H1 (cell line): ENCODE results near the gene DUSP1. TPM values are rescaled to one million over a fixed set of nuclear protein-coding genes. Genes with fewer than 3 reads are reported as not detected.
"Not testable (repeated sequence)": the region's sequence is repeated elsewhere in the genome, so short reads cannot be mapped to it uniquely, and the experiment has no call there.

Experiments
- CTCF ChIA-PET: fragments of 300-600 bp; sonication (Branson Sonifier 250); formaldehyde crosslinking; loops from one replicate; lab custom pipeline; 2021; ENCODE audit not compliant: partially characterized antibody; lab: Charles Lee
- POLR2A ChIA-PET: fragments of 300-600 bp; sonication (Branson Sonifier 250); formaldehyde crosslinking; loops from one replicate; lab custom pipeline; 2021; ENCODE audit warnings: inconsistent platforms; ENCODE audit not compliant: partially characterized antibody; lab: Charles Lee
- DNase-seq, 2 experiments: peaks; one replicate each; pipeline versions ENCODE4 v3.0.0 to v3.0.0-alpha.2; 2010 to 2022; ENCODE audit warnings: low spot score in 2 of 2, low read depth in 1 of 2, mixed read lengths in 1 of 2
- FAIRE-seq: peaks from 2 replicates; lab custom pipeline; 2011; peaks lifted over from hg19 to GRCh38; lab: Jason Lieb, UNC
- H2AFZ ChIP-seq: 2 replicates; pipeline ENCODE4 v1.8.1; 2012; ENCODE audit warnings: low read length, inconsistent platforms
- H2AK5ac ChIP-seq: 2 replicates; pipeline ENCODE4 v1.6.1; 2013; ENCODE audit warnings: low read depth, low read length
- H2BK120ac ChIP-seq: replicated peaks from 2 replicates; pipeline ENCODE3; 2013; ENCODE audit warnings: low read depth, low read length, inconsistent platforms
- H2BK12ac ChIP-seq: 2 replicates; pipeline ENCODE4 v1.6.1; 2013; ENCODE audit warnings: low read depth, low read length
- H2BK15ac ChIP-seq: 2 replicates; pipeline ENCODE4 v1.6.1; 2013; ENCODE audit warnings: low read length
- H2BK20ac ChIP-seq: 2 replicates; pipeline ENCODE4 v1.6.1; 2013; ENCODE audit warnings: low read length
- H2BK5ac ChIP-seq: 2 replicates; pipeline ENCODE4 v1.6.1; 2013; ENCODE audit warnings: low read depth, low read length
- H3K14ac ChIP-seq: 2 replicates; pipeline ENCODE4 v1.6.1; 2013; ENCODE audit warnings: inconsistent platforms; ENCODE audit not compliant: insufficient read length
- H3K18ac ChIP-seq: 2 replicates; pipeline ENCODE4 v1.6.1; 2013; ENCODE audit warnings: low read length; ENCODE audit errors: extremely low read depth
- H3K23ac ChIP-seq: 2 replicates; pipeline ENCODE4 v1.6.1; 2013; ENCODE audit warnings: inconsistent platforms; ENCODE audit not compliant: insufficient read length
- H3K23me2 ChIP-seq: 2 replicates; pipeline ENCODE4 v1.6.1; 2013; ENCODE audit warnings: low read depth, low read length
- H3K27ac ChIP-seq: 2 replicates; pipeline ENCODE4 v1.6.1; 2011; ENCODE audit warnings: low read depth, low read length, inconsistent platforms
- H3K27me3 ChIP-seq, 4 experiments: replicated peaks in 1 of 4; 1 replicate in 1 of 4; 2 replicates in 3 of 4; pipeline versions ENCODE4 v1.6.1 to v1.8.1; 2011 to 2013; ENCODE audit warnings: low read length in 3 of 4, mild to moderate bottlenecking in 3 of 4, inconsistent platforms in 2 of 4, mixed read lengths in 2 of 4, moderate library complexity in 1 of 4; ENCODE audit not compliant: control insufficient read depth in 3 of 4, insufficient read depth in 3 of 4; ENCODE audit errors: extremely low read depth in 1 of 4
- H3K36me3 ChIP-seq, 4 experiments: 2 replicates each; pipeline versions ENCODE4 v1.6.1 to v1.8.1; 2011 to 2013; ENCODE audit warnings: mild to moderate bottlenecking in 4 of 4, low read length in 3 of 4, moderate library complexity in 2 of 4, control low read depth in 1 of 4, inconsistent platforms in 1 of 4; ENCODE audit not compliant: insufficient read depth in 4 of 4, control insufficient read depth in 2 of 4
- H3K4ac ChIP-seq: replicated peaks from 2 replicates; pipeline ENCODE3; 2013; ENCODE audit warnings: low read length, low read depth, mixed read lengths, inconsistent platforms; ENCODE audit not compliant: insufficient read length
- H3K4me1 ChIP-seq, 4 experiments: replicated peaks in 1 of 4; 1 replicate in 1 of 4; 2 replicates in 3 of 4; pipeline versions ENCODE4 v1.6.1 to v1.8.1; 2011 to 2013; ENCODE audit warnings: low read length in 3 of 4, inconsistent platforms in 2 of 4, mixed read lengths in 1 of 4; ENCODE audit not compliant: insufficient read depth in 4 of 4, control insufficient read depth in 3 of 4
- H3K4me2 ChIP-seq, 2 experiments: 2 replicates each; pipeline versions ENCODE4 v1.6.1 to v1.8.1; 2011 to 2013; ENCODE audit warnings: low read depth in 2 of 2, low read length in 2 of 2, control low read depth in 1 of 2, inconsistent platforms in 1 of 2, mild to moderate bottlenecking in 1 of 2; ENCODE audit not compliant: insufficient read depth in 1 of 2
- H3K4me3 ChIP-seq, 4 experiments: fragments of 200-600, 300-600 bp in 1 of 4; sonication (generic), shearing (Covaris generic), sonication (Bioruptor Twin) in 1 of 4; 2 replicates each; pipeline versions ENCODE4 v1.5.1 to v1.8.1; 2011 to 2016; ENCODE audit warnings: low read length in 4 of 4, low read depth in 3 of 4, control low read depth in 2 of 4, inconsistent platforms in 2 of 4, mild to moderate bottlenecking in 2 of 4, mixed read lengths in 1 of 4, moderate library complexity in 1 of 4; ENCODE audit not compliant: insufficient read depth in 2 of 4; ENCODE audit errors: extremely low read depth in 1 of 4
- H3K56ac ChIP-seq: replicated peaks from 2 replicates; pipeline ENCODE3; 2013; ENCODE audit warnings: low read depth, mild to moderate bottlenecking, mixed read lengths, low read length, inconsistent platforms; ENCODE audit not compliant: insufficient read length
- H3K79me1 ChIP-seq: 2 replicates; pipeline ENCODE4 v1.6.1; 2013; ENCODE audit warnings: low read depth, low read length, control low read depth
- H3K79me2 ChIP-seq, 2 experiments: 2 replicates each; pipeline versions ENCODE4 v1.6.1 to v1.8.1; 2012 to 2013; ENCODE audit warnings: low read length in 2 of 2, mild to moderate bottlenecking in 2 of 2, inconsistent platforms in 1 of 2; ENCODE audit not compliant: insufficient read depth in 2 of 2, control insufficient read depth in 1 of 2
- H3K9ac ChIP-seq, 4 experiments: replicated peaks in 1 of 4; 1 replicate in 1 of 4; 2 replicates in 3 of 4; pipeline versions ENCODE4 v1.6.1 to v1.8.1; 2011 to 2013; ENCODE audit warnings: low read depth in 3 of 4, low read length in 3 of 4, control low read depth in 2 of 4, mild to moderate bottlenecking in 2 of 4, moderate library complexity in 2 of 4, inconsistent platforms in 1 of 4; ENCODE audit errors: extremely low read depth in 1 of 4
- H3K9me3 ChIP-seq, 2 experiments: 2 replicates each; pipeline versions ENCODE4 v1.6.1 to v1.8.1; 2012 to 2013; ENCODE audit warnings: mild to moderate bottlenecking in 2 of 2, moderate library complexity in 2 of 2, control low read depth in 1 of 2, inconsistent platforms in 1 of 2, low read depth in 1 of 2, low read length in 1 of 2, mixed read lengths in 1 of 2; ENCODE audit not compliant: insufficient read depth in 2 of 2
- H4K20me1 ChIP-seq, 2 experiments: replicated peaks in 1 of 2; 2 replicates each; pipeline versions ENCODE3 to v1.8.1; 2011 to 2013; ENCODE audit warnings: inconsistent platforms in 2 of 2, low read length in 2 of 2, mild to moderate bottlenecking in 1 of 2; ENCODE audit not compliant: insufficient read depth in 2 of 2, control insufficient read depth in 1 of 2
- H4K5ac ChIP-seq: 2 replicates; pipeline ENCODE4 v1.6.1; 2013; ENCODE audit warnings: low read length, low read depth, mixed read lengths, inconsistent platforms; ENCODE audit not compliant: insufficient read length
- H4K8ac ChIP-seq: 2 replicates; pipeline ENCODE4 v1.8.0; 2013; ENCODE audit warnings: mild to moderate bottlenecking, moderate library complexity, low read length, inconsistent platforms; ENCODE audit not compliant: insufficient read depth; ENCODE audit errors: extremely low read depth
- H4K91ac ChIP-seq: replicated peaks from 2 replicates; pipeline ENCODE3; 2013; ENCODE audit warnings: low read length, mixed read lengths, inconsistent platforms; ENCODE audit not compliant: insufficient read length
- WGBS, 2 experiments: shearing (Covaris generic) in 1 of 2; methylation state at CpG; one replicate each; pipeline versions ENCODE4 v1.1.6 to v1.1.7; 2013 to 2015; ENCODE audit warnings: low lambda C conversion rate in 2 of 2, mixed read lengths in 2 of 2, inconsistent platforms in 1 of 2, low coverage in 1 of 2, missing lambda C conversion rate in 1 of 2; ENCODE audit not compliant: insufficient replicate concordance in 2 of 2, insufficient coverage in 1 of 2, insufficient read length in 1 of 2; ENCODE audit errors: extremely low coverage in 1 of 2, missing lambda C conversion rate in 1 of 2; 5-methylcytosine and 5-hydroxymethylcytosine counted together
- polyA plus RNA-seq, 7 experiments: library from polyadenylated mRNA; depleted of rRNA in 3 of 7; stranded (reverse) in 5 of 7; unstranded in 2 of 7; fragments of >200 nt in 5 of 7; fragments of 200-250 nt in 2 of 7; gene quantifications; 1 replicate in 5 of 7; 2 replicates in 1 of 7; 4 replicates in 1 of 7; pipeline versions ENCODE4 v1.2.1 to v1.2.3, GENCODE V29; 2011 to 2013; ENCODE audit warnings: missing spikeins in 2 of 7, mixed read lengths in 2 of 7
- total RNA-seq: library from RNA; stranded (reverse); fragmentation: NEBNext Ultra II Directional; extraction: Animal tissue kit (Norgen Biotek cat#: 25700); gene quantifications from 2 replicates; pipeline ENCODE4 v1.2.1, GENCODE V29; 2021

DUSP1 gene
- total and polyA plus RNA-seq, 2 of the 8 experiments (the other 6 are each of a cell fraction or from before 2014, with no cell fraction given): 6.5 to 11.7 TPM

- H3K79me1 ChIP-seq, H4K8ac ChIP-seq, H2AFZ ChIP-seq, H3K9ac ChIP-seq, H3K4me2 ChIP-seq, H3K14ac ChIP-seq, H3K56ac ChIP-seq, H3K27me3 ChIP-seq, H2BK20ac ChIP-seq, H3K18ac ChIP-seq, H2BK5ac ChIP-seq, H3K4me3 ChIP-seq, POLR2A ChIA-PET, DNase-seq, H3K36me3 ChIP-seq, H4K91ac ChIP-seq, FAIRE-seq, H4K20me1 ChIP-seq, H2BK12ac ChIP-seq, H3K4me1 ChIP-seq, H3K23me2 ChIP-seq, H3K23ac ChIP-seq, H3K9me3 ChIP-seq, H3K79me2 ChIP-seq, H2BK15ac ChIP-seq, H4K5ac ChIP-seq, H2BK120ac ChIP-seq, H3K27ac ChIP-seq, H3K4ac ChIP-seq, H2AK5ac ChIP-seq: not testable (repeated sequence)
- CTCF ChIA-PET: interaction anchor here (0.8 to 2.0 kb wide), 2 partner anchors 10 to 96 kb away, joined by 3 to 6 read pairs; no protein-coding TSS in a partner anchor
- 88% methylated on average over 4 of the region's 4 CpGs; no CpG with 5 or more reads in 1 of the 2 experiments for WGBS, 2 experiments
Measured at GRCh38 chr5:172810996-172811395, 40.0 kb upstream of the DUSP1 start.
